ENCODE results near the gene SGCG.

- no peak for TF ChIP-seq CTCF (conservative IDR thresholded peaks at IDR 0.05; ENCODE audit: low read length)
- no peak for TF ChIP-seq EZH2phosphoT487 (IDR thresholded peaks at IDR 0.05; ENCODE audit: borderline replicate concordance, low read depth, low read length)
Observed at GRCh38 chr13:23202383-23202782, 21.6 kb downstream of the SGCG start.
